Epithelial cell of proximal tubule (primary cell): ENCODE results near the gene NBL1. TPM values are rescaled to one million over a fixed set of nuclear protein-coding genes. Genes with fewer than 3 reads are reported as not detected.

Experiments
- DNase-seq: peaks from one replicate; pipeline ENCODE4 v3.0.0-alpha.2; 2011; ENCODE audit warnings: low read depth
- H3K4me3 ChIP-seq: 2 replicates; pipeline ENCODE4 v1.5.1; 2011; ENCODE audit warnings: low read depth, mild to moderate bottlenecking, low read length
- CTCF ChIP-seq: conservative IDR thresholded peaks from 2 replicates; pipeline ENCODE4 v1.5.1; 2012; ENCODE audit warnings: low read depth, mild to moderate bottlenecking, low read length
- total RNA-seq: library from RNA; depleted of rRNA; stranded (reverse); fragments of >200 nt; gene quantifications from 2 replicates; pipeline ENCODE4 v1.2.3, GENCODE V29; 2015

Gene NBL1
- total RNA-seq, 1 donor from 2014 or later = 64.6 TPM

- peak overlapping the region; percentile 69 for H3K4me3 ChIP-seq
- no peak for TF ChIP-seq CTCF
- no peak for DNase-seq
Observed at GRCh38 chr1:19646377-19647319, 2.5 kb downstream of the NBL1 start.

GRCh38 chr1:19647643-19648042 is 3.5 kb downstream of the NBL1 start:
- no peak for DNase-seq
- no peak for TF ChIP-seq CTCF
- no peak overlapping the region for H3K4me3 ChIP-seq

- no peak overlapping the region for H3K4me3 ChIP-seq
- TF ChIP-seq CTCF = no peak
- no peak for DNase-seq
Observed at GRCh38 chr1:19648239-19648638, 4.1 kb downstream of the NBL1 start.

- DNase-seq = no peak
Observed at GRCh38 chr1:19648689-19649088, 4.6 kb downstream of the NBL1 start.

GRCh38 chr1:19650416-19651140 is 6.5 kb downstream of the NBL1 start:
- H3K4me3 ChIP-seq = no peak overlapping the region
- no peak for TF ChIP-seq CTCF
- no peak for DNase-seq

More at GRCh38 chr1:19648689-19649088, 4.6 kb downstream of the NBL1 start:
- peak; percentile 47 for TF ChIP-seq CTCF
- H3K4me3 ChIP-seq = no peak overlapping the region

DNA sequence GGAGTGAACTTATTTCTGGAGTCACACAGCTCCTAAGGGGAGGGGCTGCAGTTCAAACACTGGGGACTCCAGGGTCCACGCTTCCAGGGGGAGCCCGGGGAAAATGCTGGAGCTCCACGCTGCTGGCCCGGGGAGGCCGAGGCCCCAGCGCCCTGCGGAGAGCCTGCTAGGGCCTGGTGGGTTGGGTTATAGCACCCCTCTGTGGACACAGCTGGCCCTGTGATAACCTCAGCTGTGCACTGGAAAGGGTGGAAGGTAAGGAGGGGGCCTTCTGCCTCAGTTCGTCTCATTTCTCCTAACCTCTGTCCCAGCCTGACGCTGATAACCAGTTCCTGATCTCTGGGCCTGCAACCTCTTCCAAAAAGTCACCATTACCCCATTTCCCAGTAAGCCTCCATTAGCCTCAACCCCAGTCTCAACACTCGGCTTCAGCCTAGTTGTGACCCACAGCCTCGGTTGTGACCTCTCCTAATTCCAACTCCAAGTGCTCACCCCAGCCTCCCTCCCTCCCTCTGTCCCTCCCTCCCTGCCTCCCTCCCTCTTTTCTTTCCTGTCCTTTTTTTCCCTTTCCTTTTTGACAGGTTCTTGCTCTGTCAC is 7.1 kb downstream of the NBL1 start:
- no peak for DNase-seq

More for the DNA sequence above, 7.1 kb downstream of the NBL1 start:
- no peak overlapping the region for H3K4me3 ChIP-seq
- peak; percentile 76 for TF ChIP-seq CTCF
